GM12891 (cell line): ENCODE results near the gene NPY2R.

Source experiments
- DNase-seq: peaks from one replicate; pipeline ENCODE4 v3.0.0; 2011; ENCODE audit warnings: low spot score; ENCODE audit not compliant: insufficient read length
- FAIRE-seq: peaks from 2 replicates; lab custom pipeline; 2011; peaks lifted over from hg19 to GRCh38; lab: Jason Lieb, UNC
- PAX5 ChIP-seq: IDR thresholded peaks from 2 replicates; pipeline ENCODE4 v1.6.1; 2011; ENCODE audit warnings: low read length, moderate library complexity, mild to moderate bottlenecking; ENCODE audit not compliant: insufficient read depth, severe bottlenecking
- POLR2A ChIP-seq: IDR thresholded peaks from 2 replicates; pipeline ENCODE4 v1.6.1; 2011; ENCODE audit warnings: low read depth, low read length, control low read depth
- POLR2AphosphoS5 ChIP-seq: IDR thresholded peaks from 2 replicates; pipeline ENCODE4 v1.6.1; 2011; ENCODE audit warnings: low read depth, low read length, control low read depth
- POU2F2 ChIP-seq: IDR thresholded peaks from 2 replicates; pipeline ENCODE4 v1.6.1; 2011; ENCODE audit warnings: low read depth, mild to moderate bottlenecking, control low read depth, low read length, moderate library complexity
- SPI1 ChIP-seq: IDR thresholded peaks from 2 replicates; pipeline ENCODE4 v1.6.1; 2011; ENCODE audit warnings: low read depth, low read length, control low read depth
- TAF1 ChIP-seq: IDR thresholded peaks from 2 replicates; pipeline ENCODE4 v1.6.1; 2011; ENCODE audit warnings: low read depth, low read length, control low read depth

The NPY2R gene

GRCh38 chr4:155197757-155198156 is 10.7 kb upstream of the NPY2R start:
- no peak for FAIRE-seq

GRCh38 chr4:155207534-155208257 is 740 bp upstream of the NPY2R start:
- TF ChIP-seq POLR2AphosphoS5 (no peak), POLR2A (no peak), PAX5 (no peak), TAF1 (no peak), POU2F2 (no peak), SPI1 (no peak)
- no peak for DNase-seq
- FAIRE-seq: no peak

More at GRCh38 chr4:155197757-155198156, 10.7 kb upstream of the NPY2R start:
- no peak for DNase-seq
- TF ChIP-seq POLR2A: no peak
- no peak for TF ChIP-seq TAF1
- peak; percentile 38; the same call in 1 of the 2 replicates for TF ChIP-seq SPI1
- no peak for TF ChIP-seq POU2F2
- TF ChIP-seq PAX5: no peak
- TF ChIP-seq POLR2AphosphoS5: no peak

GRCh38 chr4:155220025-155220424 is 11.6 kb downstream of the NPY2R start:
- no peak for DNase-seq
- no peak for TF ChIP-seq TAF1
- TF ChIP-seq PAX5: no peak
- no peak for TF ChIP-seq POU2F2
- no peak for TF ChIP-seq POLR2A
- TF ChIP-seq SPI1: no peak
- no peak for TF ChIP-seq POLR2AphosphoS5
- no peak for FAIRE-seq

- TF ChIP-seq SPI1: no peak
- TF ChIP-seq POLR2AphosphoS5: no peak
- no peak for TF ChIP-seq POU2F2
- no peak for TF ChIP-seq TAF1
- no peak for TF ChIP-seq POLR2A
- TF ChIP-seq PAX5: no peak
- no peak for FAIRE-seq
- DNase-seq: no peak
Observed at GRCh38 chr4:155227131-155227530, 18.7 kb downstream of the NPY2R start.

GRCh38 chr4:155228713-155229112 is 20.3 kb downstream of the NPY2R start:
- TF ChIP-seq PAX5 (no peak), SPI1 (no peak), TAF1 (no peak), POLR2AphosphoS5 (no peak), POLR2A (no peak), POU2F2 (no peak)
- FAIRE-seq (no peak), DNase-seq (no peak)

- TF ChIP-seq POLR2A (no peak), PAX5 (no peak), POU2F2 (no peak), TAF1 (no peak), SPI1 (no peak), POLR2AphosphoS5 (no peak)
- DNase-seq (no peak), FAIRE-seq (no peak)
Observed at GRCh38 chr4:155232432-155232831, 24.0 kb downstream of the NPY2R start.

- TF ChIP-seq SPI1: no peak
- no peak for TF ChIP-seq POLR2A
- TF ChIP-seq POU2F2: no peak
- TF ChIP-seq TAF1: no peak
- no peak for TF ChIP-seq POLR2AphosphoS5
- TF ChIP-seq PAX5: no peak
- DNase-seq (no peak), FAIRE-seq (no peak)
Observed at GRCh38 chr4:155234206-155234605, 25.8 kb downstream of the NPY2R start.

GRCh38 chr4:155237567-155237966 is 29.1 kb downstream of the NPY2R start:
- FAIRE-seq (no peak), DNase-seq (no peak)
- TF ChIP-seq POU2F2: no peak
- TF ChIP-seq POLR2A: no peak
- no peak for TF ChIP-seq POLR2AphosphoS5
- TF ChIP-seq TAF1: no peak
- TF ChIP-seq PAX5: no peak
- no peak for TF ChIP-seq SPI1

- TF ChIP-seq POU2F2 (no peak), POLR2A (no peak), SPI1 (no peak), PAX5 (no peak), POLR2AphosphoS5 (no peak), TAF1 (no peak)
- DNase-seq: no peak
- no peak for FAIRE-seq
Observed at GRCh38 chr4:155241225-155241624, 32.8 kb downstream of the NPY2R start.
